Measurements from ENCODE around the gene TRIM38. TPM values are rescaled to one million over a fixed set of nuclear protein-coding genes. Genes with fewer than 3 reads are reported as not detected.

Gene TRIM38
- 10 to 100 TPM in 1 of 4 donors, 1 to 10 TPM in 3; 3.9 to 14.9 (median 6.4) TPM for total RNA-seq

- H3K27ac ChIP-seq, result peak within 1 kb of the TSS; percentile 93
- peak within 1 kb of the TSS; percentile 54 for H3K4me3 ChIP-seq
- no peaks in the 10 kb centered on the region for H3K9me3 ChIP-seq
- DNase-seq (ENCODE audit: low spot score in 2 of 2), result peak; percentile 86
- H3K27me3 ChIP-seq, result no peaks in the 10 kb centered on the region
- H3K36me3 ChIP-seq, result peaks cover 15% of the 10 kb centered on the region
- H3K4me1 ChIP-seq, result peaks cover 56% of the 10 kb centered on the region
- under 1% methylated on average over 11 of the region's 11 CpGs for WGBS
- TF ChIP-seq POLR2AphosphoS5 (IDR thresholded peaks at IDR 0.05), result peak in 2 of 3 donors; percentile 22 to 81
- TF ChIP-seq POLR2A (IDR thresholded peaks at IDR 0.05), result peak; percentile 47 to 85
- TF ChIP-seq CTCF (IDR thresholded peaks at IDR 0.05), result no peak
These were observed at the start of gene TRIM38 for GRCh38 chr6:25962149-25963127. Gene TRIM38, plus strand, starts transcription at chr6:25962802. Its CDS starts 3,721 bp downstream, at chr6:25966523.

- TF ChIP-seq POLR2A (IDR thresholded peaks at IDR 0.05) (no peak), POLR2AphosphoS5 (IDR thresholded peaks at IDR 0.05) (no peak), CTCF (IDR thresholded peaks at IDR 0.05) (no peak), EP300 (IDR thresholded peaks at IDR 0.05) (no peak)
- Histone ChIP-seq H3K9me3 (no peaks in the 10 kb centered on the region), H3K27me3 (no peaks in the 10 kb centered on the region), H3K4me1 (no peaks in the 10 kb centered on the region), H3K4me3 (no peak overlapping the region), H3K27ac (no peak overlapping the region), H3K36me3 (no peaks in the 10 kb centered on the region)
- DNase-seq (ENCODE audit: low spot score in 2 of 2), result no peak
- WGBS, result 66% methylated on average over 3 of the region's 3 CpGs
These were observed 48.9 kb upstream of the TRIM38 start for GRCh38 chr6:25913741-25914140.

GRCh38 chr6:25916330-25916729 is 46.3 kb upstream of the TRIM38 start:
- 88% methylated on average over 3 of the region's 3 CpGs for WGBS
- no peak for DNase-seq (ENCODE audit: low spot score in 2 of 2)
- no peaks in the 10 kb centered on the region for H3K27me3 ChIP-seq
- H3K4me3 ChIP-seq, result no peak overlapping the region
- TF ChIP-seq POLR2AphosphoS5 (IDR thresholded peaks at IDR 0.05), result no peak
- no peak for TF ChIP-seq CTCF (IDR thresholded peaks at IDR 0.05)
- TF ChIP-seq POLR2A (IDR thresholded peaks at IDR 0.05), result no peak
- TF ChIP-seq EP300 (IDR thresholded peaks at IDR 0.05), result no peak
- H3K27ac ChIP-seq, result no peak overlapping the region
- no peaks in the 10 kb centered on the region for H3K36me3 ChIP-seq
- H3K9me3 ChIP-seq, result no peaks in the 10 kb centered on the region
- no peaks in the 10 kb centered on the region for H3K4me1 ChIP-seq

GRCh38 chr6:25916789-25917490 is 45.7 kb upstream of the TRIM38 start:
- TF ChIP-seq CTCF (IDR thresholded peaks at IDR 0.05), result no peak
- no peak for TF ChIP-seq EP300 (IDR thresholded peaks at IDR 0.05)
- no peak for TF ChIP-seq POLR2A (IDR thresholded peaks at IDR 0.05)
- TF ChIP-seq POLR2AphosphoS5 (IDR thresholded peaks at IDR 0.05), result no peak
- WGBS, result 77% methylated on average over 7 of the region's 7 CpGs
- no peak for DNase-seq (ENCODE audit: low spot score in 2 of 2)
- Histone ChIP-seq H3K4me3 (no peak overlapping the region), H3K36me3 (no peaks in the 10 kb centered on the region), H3K4me1 (no peaks in the 10 kb centered on the region), H3K27me3 (no peaks in the 10 kb centered on the region), H3K9me3 (no peaks in the 10 kb centered on the region), H3K27ac (no peak overlapping the region)

Data from suprapubic skin (tissue), 4 donors.